GM12801 (cell line): ENCODE measurements around the gene LIPI.

Source experiments
- CTCF ChIP-seq: IDR thresholded peaks from one replicate; pipeline ENCODE4 v1.5.1; 2011; ENCODE audit warnings: control low read depth; ENCODE audit not compliant: insufficient read length; ENCODE audit errors: extremely low read depth

Gene LIPI

GRCh38 chr21:14210738-14211137 lies at the start of gene LIPI:
LIPI (minus strand) TSS chr21:14210955; CDS start chr21:14210845, 110 bp downstream.
- TF ChIP-seq CTCF: no peak

- no peak for TF ChIP-seq CTCF
Measured at GRCh38 chr21:14260174-14260764, 49.5 kb upstream of the LIPI start.

GRCh38 chr21:14259747-14260146 lies 49.0 kb upstream of the LIPI start:
- TF ChIP-seq CTCF: no peak

- no peak for TF ChIP-seq CTCF
Measured at GRCh38 chr21:14251336-14251735, 40.6 kb upstream of the LIPI start.

GRCh38 chr21:14245711-14246110 lies 35.0 kb upstream of the LIPI start:
- TF ChIP-seq CTCF: no peak

GRCh38 chr21:14244911-14245310 lies 34.2 kb upstream of the LIPI start:
- TF ChIP-seq CTCF: no peak

- no peak for TF ChIP-seq CTCF
Measured at GRCh38 chr21:14243874-14244273, 33.1 kb upstream of the LIPI start.
